Myocyte (in vitro differentiated cells): ENCODE measurements around the gene CAMK2D. TPM values are rescaled to one million over a fixed set of nuclear protein-coding genes. Genes with fewer than 3 reads are reported as not detected.

Source experiments
- DNase-seq: peaks from one replicate; pipeline ENCODE4 v3.0.0-alpha.2; 2012; ENCODE audit warnings: low read depth
- total RNA-seq: library from RNA; depleted of rRNA; stranded (reverse); fragments of >200 nt; gene quantifications from 2 replicates; pipeline ENCODE4 v1.2.3, GENCODE V29; 2014

The CAMK2D gene
- total RNA-seq, 1 donor from 2014 or later: 306 TPM

- DNase-seq: peak; percentile 55
These were observed 186.9 kb downstream of the CAMK2D start for GRCh38 chr4:113574636-113575103.

- no peak for DNase-seq
These were observed 188.9 kb downstream of the CAMK2D start for GRCh38 chr4:113572620-113573019.

- no peak for DNase-seq
These were observed 195.3 kb downstream of the CAMK2D start for GRCh38 chr4:113566015-113566795.

- DNase-seq: no peak
These were observed 195.9 kb downstream of the CAMK2D start for GRCh38 chr4:113565702-113566012.

- DNase-seq: no peak
These were observed 197.0 kb downstream of the CAMK2D start for GRCh38 chr4:113564493-113564892.

- DNase-seq: no peak
These were observed 197.7 kb downstream of the CAMK2D start for GRCh38 chr4:113563691-113564378.

GRCh38 chr4:113561758-113562157, 199.8 kb downstream of the CAMK2D start:
- no peak for DNase-seq

- DNase-seq: no peak
These were observed 200.4 kb downstream of the CAMK2D start for GRCh38 chr4:113561092-113561491.

- no peak for DNase-seq
These were observed 201.0 kb downstream of the CAMK2D start for GRCh38 chr4:113560579-113560978.

GRCh38 chr4:113559947-113560346, 201.6 kb downstream of the CAMK2D start:
- no peak for DNase-seq

GRCh38 chr4:113556382-113557134, 205.0 kb downstream of the CAMK2D start:
- no peak for DNase-seq

- no peak for DNase-seq
These were observed 205.7 kb downstream of the CAMK2D start for GRCh38 chr4:113555868-113556267.

GRCh38 chr4:113553082-113553481, 208.5 kb downstream of the CAMK2D start:
- DNase-seq: no peak

- no peak for DNase-seq
These were observed 211.0 kb downstream of the CAMK2D start for GRCh38 chr4:113550510-113550909.

GRCh38 chr4:113548303-113548702, 213.2 kb downstream of the CAMK2D start:
- no peak for DNase-seq

GRCh38 chr4:113547487-113548042, 214.0 kb downstream of the CAMK2D start:
- peak; percentile 93 for DNase-seq

GRCh38 chr4:113541933-113542332, 219.6 kb downstream of the CAMK2D start:
- no peak for DNase-seq

GRCh38 chr4:113540859-113541258, 220.7 kb downstream of the CAMK2D start:
- DNase-seq: peak; percentile 84

- DNase-seq: no peak
These were observed 222.1 kb downstream of the CAMK2D start for GRCh38 chr4:113539408-113539807.

- DNase-seq: no peak
These were observed 223.9 kb downstream of the CAMK2D start for GRCh38 chr4:113537628-113538027.

- DNase-seq: peak; percentile 73
These were observed 224.3 kb downstream of the CAMK2D start for GRCh38 chr4:113537203-113537602.

- DNase-seq: no peak
These were observed 226.8 kb downstream of the CAMK2D start for GRCh38 chr4:113534711-113535110.
